Central memory CD4-positive, alpha-beta T cell (primary cell): ENCODE measurements around the gene OR10T2.
"Not testable (repeated sequence)": the region's sequence is repeated elsewhere in the genome, so short reads cannot be mapped to it uniquely, and the experiment has no call there.

Experiments
- DNase-seq: peaks from one replicate; pipeline ENCODE4 v3.0.0; 2022
- total RNA-seq, 3 experiments: gene quantifications; one replicate each; lab custom pipeline; 2026; lab: John Stamatoyannopoulos, UW

The OR10T2 gene
- 0 reads per million in 3 experiments for total RNA-seq

DNA sequence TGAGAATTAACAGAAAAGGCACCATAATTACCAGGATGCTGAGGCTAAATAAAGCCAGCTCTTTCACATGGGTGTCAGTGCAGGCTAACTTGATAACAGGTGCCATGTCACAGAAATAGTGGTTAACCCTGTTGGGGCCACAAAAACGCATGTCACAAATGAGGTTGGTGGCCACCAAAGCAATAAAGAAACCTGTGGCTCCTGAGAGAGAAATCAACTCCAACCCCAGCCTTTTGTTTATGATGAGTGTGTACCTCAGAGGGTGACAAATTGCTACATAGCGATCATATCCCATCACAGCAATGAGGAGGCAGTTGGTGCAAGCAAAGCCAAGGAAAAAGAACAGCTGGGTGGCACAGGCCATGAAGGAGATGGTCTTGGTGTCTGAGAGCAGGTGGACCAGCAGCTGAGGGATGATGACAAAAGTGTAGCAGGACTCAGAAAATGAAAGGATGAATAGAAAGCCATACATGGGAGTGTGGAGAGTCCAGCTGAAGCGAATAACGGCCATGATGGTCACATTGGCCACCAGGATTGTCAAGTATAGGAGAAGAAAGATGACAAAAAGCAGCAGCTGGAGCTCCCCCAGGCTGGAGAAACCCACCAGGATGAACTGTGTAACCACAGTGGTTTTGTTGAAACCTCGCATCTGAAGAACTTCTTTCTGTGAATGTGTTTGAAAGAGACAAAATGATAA, at the start of gene OR10T2:
TSS of gene OR10T2 (minus strand) at position 649 of the 697 bp plus-strand sequence. CDS start at position 649, 0 bp downstream.
- no peak for DNase-seq

DNA sequence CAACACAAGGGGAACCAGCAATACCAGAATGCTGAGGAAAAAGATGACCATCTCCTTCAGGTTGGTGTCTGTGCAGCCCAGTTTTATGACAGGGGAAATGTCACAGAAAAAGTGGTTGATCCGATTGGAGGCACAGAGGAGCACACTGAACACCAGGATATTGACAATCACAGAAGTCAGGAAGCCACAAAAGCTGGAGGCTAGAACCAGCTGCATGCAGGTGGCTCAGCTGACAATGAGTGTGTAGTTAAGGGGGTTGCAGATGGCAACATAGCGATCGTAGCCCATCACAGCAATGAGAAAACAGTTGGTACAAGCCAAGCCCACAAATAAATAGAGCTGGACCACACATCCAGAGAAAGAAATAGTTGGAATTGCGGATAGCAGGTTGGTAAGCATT, 46.1 kb upstream of the OR10T2 start:
- DNase-seq = no peak

GRCh38 chr1:158434741-158435140, 35.5 kb upstream of the OR10T2 start:
- DNase-seq = no peak

GRCh38 chr1:158430163-158430562, 30.9 kb upstream of the OR10T2 start:
- DNase-seq = not testable (repeated sequence)

DNA sequence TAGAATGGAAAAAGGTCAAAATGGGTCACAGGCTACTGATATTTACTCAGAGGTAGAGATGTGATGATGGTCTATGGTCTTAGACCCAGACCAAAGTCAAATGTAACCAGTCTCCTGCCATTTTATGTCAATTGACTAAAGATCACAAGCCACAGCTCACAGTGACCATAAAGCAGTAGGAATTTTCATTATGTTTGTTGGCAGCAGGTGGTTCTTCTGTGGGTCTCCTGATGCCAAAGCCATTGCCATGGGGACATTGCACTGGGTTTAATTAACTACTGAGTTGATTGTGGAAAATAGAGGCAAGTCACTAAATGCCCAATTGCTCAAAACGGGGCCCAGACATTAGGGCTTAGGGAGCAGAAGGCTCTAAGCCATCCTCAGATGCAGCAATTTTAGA, 26.9 kb upstream of the OR10T2 start, which contains the start of gene OR10K2:
TSS of gene OR10K2 (minus strand) at position 101 of the 400 bp plus-strand sequence. CDS start 5,371 bp downstream, outside the sequence.
- DNase-seq = no peak

DNA sequence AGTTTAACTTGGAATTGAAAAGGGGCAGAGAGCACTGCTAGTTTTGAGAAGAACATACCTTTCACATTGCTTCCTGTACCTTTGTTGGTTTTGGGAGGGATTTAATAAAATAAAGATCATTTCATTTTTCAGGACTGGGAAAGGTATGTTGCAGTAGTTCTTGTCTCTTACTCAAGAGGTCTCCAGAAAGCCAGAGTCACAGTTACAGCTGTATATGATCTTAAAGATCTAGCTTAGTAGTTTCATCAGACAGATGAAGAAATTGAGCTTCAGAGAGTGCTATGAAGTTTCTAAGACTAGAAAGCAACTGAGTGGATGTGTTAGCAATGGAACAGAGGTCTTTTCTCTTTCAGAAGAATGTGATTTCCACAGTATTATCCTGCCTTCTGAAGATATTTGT, 25.8 kb upstream of the OR10T2 start:
- DNase-seq = no peak

DNA sequence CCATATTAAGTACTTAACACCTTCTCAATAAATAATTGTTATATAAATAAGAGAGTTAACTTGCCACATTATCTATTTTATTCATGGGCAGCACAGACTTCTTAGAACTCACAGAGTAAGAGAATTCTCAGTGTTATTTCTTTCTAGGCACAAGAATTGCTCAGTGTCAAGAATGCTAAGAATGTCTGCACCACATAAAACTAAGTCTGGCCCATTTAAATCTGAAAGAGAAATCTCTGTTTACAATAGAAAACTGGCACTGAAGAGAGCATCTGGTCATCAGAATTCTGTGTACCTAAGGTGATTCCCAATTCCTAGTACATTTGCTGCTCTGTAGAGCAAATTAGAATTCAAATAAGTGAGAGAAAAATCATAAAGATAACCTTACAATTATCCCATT, 22.9 kb upstream of the OR10T2 start:
- no peak for DNase-seq

DNA sequence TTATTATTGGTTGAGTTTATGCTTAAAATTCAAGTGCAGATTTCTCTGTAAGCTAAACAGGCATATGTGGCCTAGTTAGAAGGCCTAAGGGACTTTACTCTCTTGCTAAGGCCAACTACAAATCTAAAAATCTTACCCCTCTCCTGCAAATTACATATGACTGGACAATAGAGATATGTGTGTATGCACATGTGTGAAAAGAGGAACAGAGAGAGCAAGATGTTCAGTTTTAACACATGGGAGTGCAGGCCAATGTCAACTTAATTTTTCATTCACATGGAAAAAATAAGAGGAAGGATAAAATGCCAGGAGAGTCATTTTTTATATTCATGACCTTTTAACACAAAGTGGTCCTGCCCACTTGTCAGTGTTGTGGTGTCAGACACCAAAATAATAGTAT, 18.3 kb upstream of the OR10T2 start:
- no peak for DNase-seq

GRCh38 chr1:158414651-158415345, 15.5 kb upstream of the OR10T2 start:
- DNase-seq = no peak

DNA sequence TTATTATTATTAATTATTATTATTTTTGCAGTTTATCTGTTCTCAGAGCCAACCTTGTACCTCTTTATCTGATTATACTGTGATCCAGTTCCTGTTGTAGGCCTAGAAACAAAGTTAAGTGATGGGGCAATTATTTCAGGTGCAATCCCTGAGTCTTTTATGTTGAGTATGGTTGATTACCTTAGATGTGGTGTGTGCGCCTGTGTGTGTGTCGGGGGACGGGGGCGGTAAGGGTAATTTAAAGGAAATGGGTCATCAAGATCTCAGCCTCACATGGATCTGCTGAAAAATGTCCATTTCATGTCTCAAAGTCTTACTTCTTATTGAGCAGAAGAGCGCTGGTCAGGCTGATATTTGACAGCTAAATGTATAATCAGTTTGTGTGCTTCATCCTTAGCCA, 7.8 kb upstream of the OR10T2 start:
- no peak for DNase-seq

DNA sequence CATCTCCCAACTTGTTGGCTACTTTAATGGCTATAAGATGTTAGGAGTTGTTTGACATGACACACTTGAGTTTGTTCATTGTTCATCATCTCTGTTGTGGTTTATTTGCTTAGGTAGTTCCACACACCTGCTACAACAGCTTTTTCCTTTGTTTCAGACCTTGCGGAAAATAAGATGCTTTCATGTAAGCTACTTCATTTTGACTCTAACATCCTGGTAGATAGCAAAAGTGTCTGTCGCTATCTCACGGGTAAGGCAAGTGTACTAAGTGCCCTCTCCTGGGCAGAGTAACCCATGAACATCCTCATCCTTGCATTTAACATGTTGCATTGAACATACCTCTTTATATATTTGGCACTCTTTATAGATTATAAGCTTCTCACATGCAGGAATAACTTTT, 1.6 kb upstream of the OR10T2 start:
- no peak for DNase-seq

DNA sequence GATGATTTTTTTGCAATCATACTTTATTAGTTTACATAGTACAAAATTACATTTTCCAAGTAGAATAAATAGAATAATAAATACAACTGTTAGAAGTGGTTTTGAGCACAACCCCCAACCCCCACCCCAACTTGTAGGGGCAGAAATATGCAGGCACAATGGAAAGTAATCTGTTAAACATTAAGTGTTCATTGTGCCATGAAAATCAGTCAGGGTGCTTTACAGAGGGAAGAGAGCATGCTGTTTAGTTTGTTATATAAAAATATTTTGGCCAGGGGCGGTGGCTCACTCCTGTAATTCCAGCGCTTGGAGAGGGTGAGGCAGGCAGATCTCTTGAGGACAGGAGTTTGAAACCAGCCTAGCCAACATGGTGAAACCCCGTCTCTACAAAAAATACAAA, 2.6 kb downstream of the OR10T2 start:
- no peak for DNase-seq

- DNase-seq = no peak
Measured at GRCh38 chr1:158393476-158393875, 5.8 kb downstream of the OR10T2 start.

DNA sequence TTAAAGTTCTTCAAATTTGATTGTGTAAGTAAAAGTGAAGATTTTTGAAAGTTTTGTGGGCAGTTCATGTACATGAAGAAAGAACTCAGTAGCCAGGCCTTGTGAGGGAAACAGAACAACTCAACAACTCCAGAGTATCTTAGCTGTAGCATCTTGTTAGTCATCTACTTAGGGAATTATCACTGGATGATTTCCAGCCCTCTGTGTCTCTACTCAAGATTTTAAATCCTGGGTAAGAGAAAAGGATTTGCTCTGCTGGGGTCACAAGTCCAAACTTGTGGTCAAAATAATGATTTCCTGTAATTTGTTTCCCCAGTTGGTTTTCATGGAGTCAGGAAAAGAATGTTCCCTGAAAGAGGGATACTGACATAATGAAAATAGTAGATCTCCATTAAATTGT, 8.2 kb downstream of the OR10T2 start:
- DNase-seq = no peak

DNA sequence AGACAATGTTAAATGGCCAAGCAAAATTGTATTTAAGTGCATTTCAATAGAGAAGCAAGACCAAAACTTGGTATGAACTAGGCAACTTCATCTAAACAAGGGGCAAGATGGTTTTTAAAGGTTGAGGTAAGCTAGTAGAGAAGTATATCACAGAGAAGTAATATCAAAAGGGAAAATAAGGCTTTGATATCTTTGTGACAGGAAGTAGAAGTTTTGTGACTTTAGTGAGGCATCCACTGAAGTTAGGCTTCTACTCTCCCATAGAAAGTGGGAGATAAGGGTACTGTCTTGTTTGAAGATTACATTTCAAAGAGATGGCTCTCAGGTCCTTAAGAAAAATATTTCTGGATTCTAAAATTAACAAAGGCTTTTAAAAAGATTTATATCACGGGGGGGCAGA, 8.9 kb downstream of the OR10T2 start:
- DNase-seq = no peak

GRCh38 chr1:158374860-158375259, 24.4 kb downstream of the OR10T2 start:
- no peak for DNase-seq

- not testable (repeated sequence) for DNase-seq
Measured at GRCh38 chr1:158374101-158374500, 25.2 kb downstream of the OR10T2 start.

DNA sequence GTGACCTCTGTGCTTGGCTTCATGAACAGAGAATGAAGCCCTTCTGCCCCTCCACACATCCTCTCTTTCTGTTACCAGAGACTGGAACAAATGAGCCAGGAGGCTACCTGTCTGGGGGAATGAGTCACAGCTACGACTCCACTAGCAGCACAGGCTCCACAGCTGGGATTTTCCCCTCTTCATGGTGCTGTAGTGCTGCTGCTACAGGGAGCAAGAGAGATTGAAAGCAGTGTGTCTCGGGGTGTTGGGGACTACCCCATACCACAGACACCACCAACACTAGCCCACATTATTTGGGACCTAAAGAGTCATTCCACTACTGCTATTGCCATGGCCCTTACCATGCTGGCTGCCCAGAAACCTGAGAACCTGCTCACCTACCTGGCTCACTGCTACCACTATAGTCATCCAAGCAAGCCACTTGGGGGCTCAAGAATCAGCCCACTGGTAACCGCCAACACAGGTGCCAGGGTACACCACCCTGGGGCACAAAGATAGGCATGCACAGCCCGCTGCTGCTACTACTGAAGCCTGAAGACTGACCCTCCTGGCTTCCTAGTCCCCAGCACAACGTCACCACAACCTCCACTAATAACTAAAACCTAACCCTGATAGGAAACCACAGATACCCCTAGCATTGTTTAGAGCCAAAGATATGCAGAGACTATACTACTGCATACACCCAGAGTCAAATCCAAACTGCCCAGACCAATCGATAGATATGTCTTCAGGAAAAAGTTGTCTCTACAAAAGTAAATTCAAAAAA, 27.9 kb downstream of the OR10T2 start:
- no peak for DNase-seq

GRCh38 chr1:158366783-158367182, 32.5 kb downstream of the OR10T2 start:
- DNase-seq = no peak

DNA sequence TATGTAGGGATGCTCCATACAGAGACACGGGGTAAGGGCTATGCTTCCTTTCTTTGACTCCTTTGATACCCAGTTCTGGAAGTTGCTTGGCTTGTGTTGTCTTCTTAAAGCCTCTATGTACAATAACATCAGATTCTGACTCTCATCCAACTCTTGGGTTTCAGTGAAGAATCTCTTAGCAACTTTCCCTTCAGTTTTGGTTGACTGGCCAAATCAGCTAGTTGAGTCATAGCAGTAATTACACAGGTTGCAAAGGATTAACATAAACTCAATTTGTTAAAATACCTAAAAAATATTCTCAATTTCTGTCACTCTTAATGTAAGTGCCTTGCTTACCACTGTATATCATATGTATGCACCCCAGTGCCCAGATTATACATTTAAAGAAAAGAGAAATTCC, 36.3 kb downstream of the OR10T2 start:
- no peak for DNase-seq

DNA sequence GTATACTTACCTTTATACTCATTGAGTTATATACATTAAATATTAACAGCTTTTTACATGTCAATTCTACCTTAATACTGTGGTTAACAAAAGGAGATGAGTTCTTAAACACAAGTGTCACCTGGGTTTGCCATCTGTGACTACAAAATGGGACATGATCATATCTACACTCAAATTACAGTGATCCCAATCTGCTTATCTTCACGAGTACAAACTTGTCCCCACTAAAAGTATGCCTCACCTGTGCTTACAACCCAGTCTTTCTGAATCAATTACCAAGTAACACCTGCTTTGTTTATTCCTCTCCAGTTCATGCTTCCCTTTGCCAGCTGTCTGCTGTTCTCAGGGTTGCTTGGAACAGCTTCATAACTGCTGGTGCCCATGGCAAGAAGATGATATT, 36.8 kb downstream of the OR10T2 start:
- no peak for DNase-seq

- no peak for DNase-seq
Measured at GRCh38 chr1:158357441-158357840, 41.8 kb downstream of the OR10T2 start.

DNA sequence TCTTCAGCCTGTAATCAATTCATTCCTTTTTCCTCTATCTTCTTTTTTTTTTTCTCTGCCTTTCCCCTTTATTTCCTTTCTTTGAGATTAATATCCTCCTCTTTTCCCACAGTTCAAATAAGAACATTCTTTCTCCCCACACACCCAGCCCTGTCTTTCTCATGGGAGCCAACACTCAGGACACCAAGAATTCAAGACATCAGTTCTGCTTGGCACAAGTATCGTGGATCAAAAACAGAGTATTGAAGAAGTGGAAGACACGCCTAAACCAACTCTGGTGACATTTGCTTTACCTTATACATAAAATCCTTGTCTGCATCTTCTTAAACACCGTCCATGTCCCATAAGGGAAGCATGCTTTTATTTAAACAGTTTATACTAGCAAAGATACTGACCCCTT, 42.6 kb downstream of the OR10T2 start:
- no peak for DNase-seq
